ENCODE data around the gene CNTN6.

DNA sequence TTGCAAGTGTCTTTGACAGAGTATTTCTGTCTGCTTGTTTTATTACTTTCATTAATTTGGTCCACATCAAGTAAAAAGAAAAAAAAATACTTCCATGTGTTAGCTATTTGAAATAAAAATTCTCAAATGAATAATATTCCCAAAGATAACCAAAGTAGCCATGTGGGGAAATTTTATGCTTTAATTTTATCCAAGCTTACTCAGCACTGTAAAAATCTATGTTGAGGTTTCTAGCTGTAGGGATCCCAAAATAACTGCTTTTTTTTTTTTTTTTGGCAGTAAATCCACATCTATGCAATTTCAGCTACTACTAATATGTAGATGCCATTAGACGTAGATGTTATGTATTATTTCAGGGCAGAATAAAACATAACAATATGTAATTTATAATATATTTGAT is 35.4 kb upstream of the CNTN6 start:
- TF ChIP-seq EZH2phosphoT487 (IDR thresholded peaks at IDR 0.05; ENCODE audit: borderline replicate concordance, low read length) (no peak), CTCF (IDR thresholded peaks at IDR 0.05; ENCODE audit: low read depth, low read length, poor library complexity, severe bottlenecking) (no peak)
